ENCODE measurements around the gene NFILZ. TPM values are rescaled to one million over a fixed set of nuclear protein-coding genes. Genes with fewer than 3 reads are reported as not detected.

The NFILZ gene, protein sequence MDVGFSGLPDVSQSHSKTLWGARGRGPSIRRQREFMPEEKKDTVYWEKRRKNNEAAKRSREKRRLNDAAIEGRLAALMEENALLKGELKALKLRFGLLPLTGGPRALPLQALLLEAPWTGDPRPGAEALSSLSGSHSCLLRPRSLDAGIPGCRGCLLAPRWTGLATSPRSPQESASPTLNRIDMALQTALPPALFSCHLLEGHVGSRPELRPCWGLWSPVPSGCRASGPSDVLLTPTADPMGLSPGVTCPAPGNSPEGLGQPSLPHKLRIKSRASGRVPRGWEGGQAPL
- polyA plus RNA-seq (ENCODE audit: insufficient read length in 3 of 3), result not detected

DNA sequence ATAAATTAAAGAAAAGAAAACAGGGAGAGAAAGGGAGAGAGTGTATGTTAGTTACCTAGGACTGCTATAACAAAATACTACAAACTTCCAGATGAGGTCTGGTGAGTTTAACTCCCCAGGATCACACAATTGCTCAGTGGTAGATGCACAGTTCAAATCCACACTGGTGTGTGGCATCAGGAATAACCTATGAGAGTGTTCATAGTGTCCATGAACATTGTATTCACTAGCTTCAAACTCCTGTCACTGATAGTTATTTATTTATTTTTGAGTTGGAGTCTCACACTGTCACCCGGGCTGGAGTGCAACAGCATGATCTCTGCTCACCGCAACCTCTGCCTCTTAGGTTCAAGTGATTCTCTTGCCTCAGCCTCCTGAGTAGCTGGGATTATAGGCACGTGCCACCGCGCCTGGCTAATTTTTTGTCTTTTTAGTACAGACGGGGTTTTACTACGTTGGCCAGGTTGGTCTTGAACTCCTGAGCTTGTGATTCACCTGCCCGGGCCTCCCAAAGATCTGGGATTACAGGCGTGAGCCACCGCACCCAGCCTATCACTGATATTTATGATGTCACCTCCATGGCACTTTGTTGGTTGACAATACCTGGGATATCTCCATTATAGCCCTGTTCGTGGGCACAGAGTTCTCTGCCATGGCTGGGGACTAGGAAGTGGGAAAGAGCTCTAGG lies at the start of gene NFILZ:
Gene NFILZ, plus strand, starts transcription at position 638 of the 688 bp plus-strand sequence. CDS start 46,133 bp downstream, outside the sequence.
- no peak for DNase-seq (ENCODE audit: low read depth in 3 of 3, low spot score in 2 of 3)

DNA sequence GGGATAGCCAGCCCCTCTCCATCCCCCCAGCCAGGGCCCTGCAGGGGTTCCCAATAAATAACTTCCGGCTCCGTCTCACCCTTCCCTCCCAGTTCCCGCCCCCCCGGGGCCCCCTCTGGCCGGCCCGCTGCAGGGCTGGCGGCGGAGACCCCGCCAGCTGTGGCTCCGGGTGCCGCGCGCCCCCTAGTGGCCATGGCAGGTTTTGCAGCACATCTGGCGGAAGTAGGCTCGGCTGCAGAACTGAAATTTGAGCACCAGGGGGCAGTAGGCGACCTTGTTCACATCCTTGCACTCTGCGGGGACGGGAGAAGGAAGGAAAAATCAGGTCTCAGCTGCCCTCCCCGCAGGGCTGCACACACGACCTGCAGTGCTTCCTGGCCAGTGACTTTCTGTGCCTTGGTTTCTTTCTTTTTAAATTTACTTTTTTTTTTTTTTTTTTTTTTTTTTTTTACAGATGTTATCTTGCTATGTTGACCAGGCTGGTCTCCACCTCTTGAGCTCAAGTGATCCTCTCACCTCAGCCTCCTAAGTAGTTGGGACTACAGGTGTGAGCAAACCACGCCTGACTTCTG lies 49.6 kb upstream of the NFILZ start:
- peak; percentile 58 to 65 (median 59) for DNase-seq (ENCODE audit: low read depth in 3 of 3, low spot score in 2 of 3)

DNA sequence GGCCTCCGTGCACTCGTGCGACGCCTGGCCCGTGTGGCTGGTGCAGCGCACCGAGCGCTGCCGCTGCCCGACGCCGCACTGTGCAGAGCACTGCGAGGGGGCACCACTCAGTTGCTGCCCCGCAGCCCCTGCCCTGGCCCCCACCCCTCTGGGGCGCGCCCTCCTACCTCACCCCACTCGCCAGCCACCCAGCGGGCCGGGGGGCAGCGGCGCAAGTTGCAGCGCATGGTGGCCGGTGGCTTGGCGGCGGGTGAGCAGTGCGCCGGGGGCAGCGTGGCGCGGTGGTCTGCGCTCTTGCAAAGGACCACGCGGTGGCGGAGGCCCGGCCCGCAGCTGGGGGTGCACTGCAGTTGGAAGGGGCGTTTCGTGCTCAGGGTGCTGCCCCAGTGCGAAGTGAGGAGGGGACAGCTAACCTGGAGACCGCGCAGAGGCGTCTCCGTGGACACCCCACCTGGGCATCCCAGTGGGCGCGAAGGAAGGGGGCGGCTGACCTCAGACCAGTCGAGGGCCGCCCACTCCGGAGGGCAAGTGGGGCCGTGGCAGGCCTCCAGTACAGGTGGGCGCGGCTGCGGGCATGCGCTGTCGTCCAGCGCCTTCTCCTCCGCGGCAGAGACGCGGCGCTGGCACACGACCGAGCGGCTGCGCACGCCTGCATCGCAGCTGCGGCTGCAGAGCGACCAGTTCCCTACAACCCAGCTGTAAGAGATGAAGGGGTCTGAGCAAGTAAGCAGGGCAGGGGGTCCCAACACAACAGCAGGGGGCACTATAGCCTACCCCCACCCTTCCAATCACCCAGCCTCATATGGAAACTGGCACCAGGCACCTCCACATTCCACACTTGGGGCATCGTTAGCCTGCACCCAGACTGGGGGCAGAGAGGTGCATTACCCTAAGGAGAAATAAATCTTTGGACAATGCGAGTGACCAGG lies 45.2 kb upstream of the NFILZ start:
- DNase-seq (ENCODE audit: low read depth in 3 of 3, low spot score in 2 of 3), result no peak

DNA sequence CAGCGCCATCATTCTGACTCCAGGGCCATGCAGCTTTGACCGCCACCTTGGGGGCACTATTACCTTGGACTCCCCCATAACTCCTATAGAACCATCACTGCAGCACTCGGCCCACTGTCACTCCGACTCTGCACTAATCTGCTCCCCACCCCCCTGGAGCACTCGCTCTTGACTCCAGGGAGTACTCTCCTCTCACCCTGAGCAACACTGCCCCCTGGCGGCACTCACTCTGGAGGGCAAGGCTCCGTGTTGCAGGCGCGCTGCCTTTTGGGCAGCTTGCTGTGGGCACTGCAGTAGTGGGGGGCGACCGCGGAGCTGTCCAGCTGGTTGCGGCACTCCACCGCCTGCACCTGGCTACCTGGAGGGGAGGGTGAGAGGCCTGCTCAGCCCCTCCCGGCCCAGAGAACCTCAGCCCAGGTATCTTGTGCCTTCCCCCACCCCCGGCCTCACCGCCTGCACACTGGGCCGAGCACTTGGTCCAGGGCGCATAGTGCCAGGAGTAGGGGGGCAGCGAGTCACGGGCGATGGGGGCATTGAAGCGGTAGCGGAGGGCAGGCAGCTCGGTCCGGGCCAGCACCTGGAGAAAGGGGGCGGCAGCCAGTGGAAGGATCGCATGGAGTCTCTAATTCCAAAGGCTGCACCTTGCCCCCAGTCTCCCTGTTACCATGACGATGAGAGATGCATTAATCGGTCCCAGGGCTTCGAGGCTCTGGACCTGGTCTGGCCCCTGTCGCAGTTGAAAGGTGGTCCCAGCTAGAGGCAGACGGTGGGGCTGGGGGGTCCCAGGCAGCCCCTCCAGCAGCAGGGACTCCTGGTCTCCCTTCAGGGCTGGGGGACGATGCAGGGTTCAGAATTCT lies 44.3 kb upstream of the NFILZ start:
- DNase-seq (ENCODE audit: low read depth in 3 of 3, low spot score in 2 of 3), result no peak

DNA sequence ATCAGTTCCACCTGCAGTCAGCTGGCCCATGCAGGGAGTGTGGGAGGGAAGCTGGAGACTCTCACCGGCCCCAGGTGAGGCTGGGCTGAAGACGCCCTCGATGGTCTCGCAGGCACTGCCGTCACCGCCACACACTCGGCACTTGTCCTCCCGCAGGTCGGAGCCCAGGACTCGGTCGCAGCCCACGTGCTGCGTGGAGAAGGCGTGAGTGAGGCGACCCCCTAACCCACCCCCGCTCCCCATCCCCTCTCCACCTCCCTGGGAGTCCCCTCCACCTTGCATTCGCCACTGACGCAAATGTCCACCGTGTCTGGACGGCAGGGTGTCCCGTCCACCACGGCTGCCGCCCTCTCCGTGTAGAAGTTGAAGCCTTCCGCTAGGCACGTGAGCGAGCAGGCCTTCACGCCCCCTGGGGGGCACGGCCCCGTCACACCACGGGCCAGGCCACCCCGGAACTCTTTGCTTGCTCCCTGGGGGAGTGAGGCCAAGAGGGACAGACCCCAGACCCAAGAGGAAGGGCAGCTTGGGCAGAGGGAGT lies 41.2 kb upstream of the NFILZ start:
- DNase-seq (ENCODE audit: low read depth in 3 of 3, low spot score in 2 of 3), result no peak

DNA sequence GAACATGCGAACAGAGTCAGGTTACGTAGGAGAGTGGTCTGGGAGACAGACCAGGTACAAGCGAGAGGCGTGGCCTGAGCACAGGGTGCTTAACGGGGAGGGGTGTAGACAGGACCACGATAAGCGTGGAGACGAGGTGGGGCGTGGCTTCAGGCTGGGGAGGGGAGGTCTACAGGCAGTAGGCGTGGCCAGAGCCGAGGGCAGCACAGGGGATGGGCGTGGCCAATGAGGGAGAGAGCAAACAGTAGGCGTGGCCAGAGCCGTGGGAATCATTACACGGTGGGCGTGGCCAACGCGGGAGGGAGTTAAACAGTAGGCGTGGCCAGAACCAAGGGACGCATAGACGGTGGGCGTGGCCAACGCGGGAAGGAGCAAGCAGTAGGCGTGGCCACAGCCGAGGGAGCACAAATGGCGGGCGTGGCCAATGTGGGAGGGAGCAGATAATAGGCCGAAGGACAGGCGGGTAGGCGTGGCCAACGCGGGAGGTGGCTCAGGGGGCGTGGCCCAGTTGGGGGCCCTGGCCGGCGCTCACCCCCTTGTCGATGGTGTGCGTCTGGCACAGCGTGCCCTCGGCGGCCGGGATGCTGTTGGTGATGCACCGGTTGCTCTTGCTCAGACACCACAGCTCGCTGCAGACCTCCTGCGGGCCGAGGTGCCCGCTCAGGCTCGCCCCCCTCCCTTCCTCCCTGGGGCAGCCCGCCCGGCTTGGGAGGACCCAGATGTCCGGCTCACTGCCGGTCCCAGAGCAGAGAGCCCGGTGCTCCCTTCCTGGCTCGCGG lies 38.0 kb upstream of the NFILZ start:
- DNase-seq (ENCODE audit: low read depth in 3 of 3, low spot score in 2 of 3), result peak; percentile 82 to 88 (median 84)

DNA sequence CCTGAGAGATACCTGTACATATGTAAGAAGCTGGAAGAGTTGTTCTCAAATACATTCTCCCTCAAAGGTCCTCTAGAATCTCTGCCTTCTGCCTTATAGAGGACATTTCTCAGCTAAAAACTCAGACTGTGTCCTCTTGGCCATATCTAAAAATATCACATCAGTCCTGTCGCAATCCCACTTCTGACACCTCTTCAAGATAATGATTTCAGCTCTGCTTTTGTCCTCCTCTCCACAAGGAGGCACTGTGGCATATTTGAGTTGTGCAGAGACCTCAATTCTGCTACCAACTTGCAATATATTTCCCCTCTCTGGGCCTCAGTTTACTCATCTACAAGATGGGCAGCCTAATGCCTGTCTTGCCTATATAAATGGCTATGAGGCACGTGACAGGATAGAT lies 36.5 kb upstream of the NFILZ start:
- no peak for DNase-seq (ENCODE audit: low read depth in 3 of 3, low spot score in 2 of 3)

DNA sequence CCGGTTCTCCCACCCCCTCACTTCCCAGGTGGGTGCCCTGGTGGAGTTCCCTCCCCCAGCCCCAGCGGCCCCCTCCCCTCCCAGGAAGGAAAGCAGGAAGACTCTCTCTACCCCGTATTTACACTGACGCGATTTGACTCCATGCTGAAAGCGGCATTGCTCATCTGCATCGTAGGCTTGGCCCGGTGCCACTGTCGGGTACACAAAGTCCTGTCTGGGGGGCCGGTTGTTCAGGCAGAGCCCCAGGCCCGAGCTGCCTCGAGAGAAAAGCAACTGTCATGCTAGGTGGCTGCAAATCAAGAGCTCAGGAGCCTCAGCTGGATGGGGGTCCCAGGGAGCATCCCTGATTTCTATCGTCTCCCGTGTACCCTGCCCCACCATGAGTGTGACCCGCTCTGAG lies 34.8 kb upstream of the NFILZ start:
- no peak for DNase-seq (ENCODE audit: low read depth in 3 of 3, low spot score in 2 of 3)

DNA sequence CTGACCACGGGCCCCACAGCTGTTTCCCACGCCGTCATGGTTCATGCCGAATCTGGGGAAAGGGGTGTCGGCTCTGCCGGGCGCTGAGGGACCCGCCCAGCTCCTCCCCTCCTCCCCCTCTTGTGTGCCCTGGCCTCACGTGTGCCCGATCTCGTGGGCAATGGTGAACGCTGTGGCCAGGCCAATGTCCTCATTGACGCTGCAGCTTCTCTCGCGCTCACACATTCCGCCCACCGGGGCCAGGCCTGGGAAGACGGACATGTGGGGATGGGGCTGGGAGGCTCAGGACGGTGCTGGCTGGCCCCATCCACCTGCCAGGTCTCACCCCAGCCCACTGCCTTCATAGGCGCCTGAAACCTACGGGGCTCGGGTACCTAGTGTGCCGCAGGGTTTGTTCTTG lies 34.3 kb upstream of the NFILZ start:
- DNase-seq (ENCODE audit: low read depth in 3 of 3, low spot score in 2 of 3), result no peak

DNA sequence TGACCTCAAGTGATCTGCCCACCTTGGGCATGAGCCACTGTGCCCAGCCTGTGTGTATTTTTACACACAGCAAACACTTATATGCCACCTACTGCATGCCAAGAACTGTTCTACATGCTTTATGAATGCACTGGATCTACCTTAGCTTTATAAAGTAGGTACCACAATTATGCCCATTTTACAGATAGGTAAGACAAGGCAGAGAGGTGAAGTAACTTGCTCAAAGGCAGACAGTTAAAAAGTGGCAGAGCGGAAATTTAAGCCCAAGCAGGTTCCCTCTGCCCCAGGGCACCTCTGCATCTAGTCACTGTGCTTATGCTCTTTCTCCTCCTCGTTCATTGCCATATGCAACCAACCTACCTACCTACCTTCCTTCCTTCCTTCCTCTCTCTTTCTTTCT lies 30.4 kb upstream of the NFILZ start:
- no peak for DNase-seq (ENCODE audit: low read depth in 3 of 3, low spot score in 2 of 3)

DNA sequence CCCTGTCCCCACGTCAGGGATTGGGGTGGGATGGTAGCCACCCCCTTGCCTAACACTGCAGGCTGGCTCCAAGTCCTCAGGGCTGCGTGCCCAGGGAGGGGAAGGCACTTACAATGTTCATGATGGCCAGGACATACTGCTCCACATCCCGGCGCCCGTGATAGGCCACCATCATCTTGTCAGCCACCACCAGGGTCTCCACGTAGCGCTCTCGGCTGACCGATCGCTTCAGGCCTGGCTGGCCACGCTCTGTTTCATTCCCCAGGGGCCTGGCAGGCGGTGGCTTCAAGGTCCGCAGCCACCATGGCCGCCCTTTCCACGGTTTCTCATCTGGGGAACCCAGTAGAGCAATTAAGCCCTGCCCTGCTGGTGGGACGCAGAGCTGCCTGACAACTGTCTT lies 29.6 kb upstream of the NFILZ start:
- no peak for DNase-seq (ENCODE audit: low read depth in 3 of 3, low spot score in 2 of 3)

DNA sequence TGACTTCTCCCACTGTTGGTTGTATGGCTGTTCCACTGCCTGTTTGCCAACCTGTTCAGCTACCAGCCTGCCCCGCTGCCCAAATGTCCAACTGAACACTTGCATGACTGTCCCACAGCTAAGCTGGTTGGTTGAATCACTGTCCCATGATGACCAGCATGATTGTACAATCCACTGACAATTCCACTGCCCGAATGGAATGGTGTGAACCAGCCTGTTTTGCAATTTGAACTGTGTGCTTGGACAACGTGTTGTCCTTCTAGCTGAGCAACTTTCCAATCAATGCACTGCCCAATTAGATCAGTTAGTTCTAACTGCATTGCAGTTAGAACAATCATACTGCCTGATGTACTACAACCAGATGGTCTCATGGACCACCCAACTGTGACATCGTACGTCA lies 28.6 kb upstream of the NFILZ start:
- no peak for DNase-seq (ENCODE audit: low read depth in 3 of 3, low spot score in 2 of 3)

DNA sequence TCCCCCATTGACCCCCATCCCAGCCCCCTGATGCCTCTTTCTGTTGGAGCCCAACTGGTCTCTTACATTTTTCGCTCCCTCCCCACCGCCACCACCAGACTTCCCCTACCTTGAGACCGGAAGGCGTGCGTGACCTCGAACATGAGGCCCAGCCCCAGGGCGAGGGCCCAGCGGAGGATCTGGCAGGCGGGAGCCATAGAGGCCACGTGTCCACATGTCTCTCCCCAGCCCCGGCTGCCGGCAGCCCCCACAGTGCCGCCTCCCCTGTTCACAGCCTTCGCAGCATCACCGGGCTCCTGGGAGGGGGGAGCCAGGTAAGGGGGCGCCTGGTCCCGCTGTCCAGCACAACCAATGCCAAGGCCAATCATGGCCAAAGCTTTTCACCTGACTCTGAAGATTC lies 24.9 kb upstream of the NFILZ start:
- DNase-seq (ENCODE audit: low read depth in 3 of 3, low spot score in 2 of 3), result no peak

DNA sequence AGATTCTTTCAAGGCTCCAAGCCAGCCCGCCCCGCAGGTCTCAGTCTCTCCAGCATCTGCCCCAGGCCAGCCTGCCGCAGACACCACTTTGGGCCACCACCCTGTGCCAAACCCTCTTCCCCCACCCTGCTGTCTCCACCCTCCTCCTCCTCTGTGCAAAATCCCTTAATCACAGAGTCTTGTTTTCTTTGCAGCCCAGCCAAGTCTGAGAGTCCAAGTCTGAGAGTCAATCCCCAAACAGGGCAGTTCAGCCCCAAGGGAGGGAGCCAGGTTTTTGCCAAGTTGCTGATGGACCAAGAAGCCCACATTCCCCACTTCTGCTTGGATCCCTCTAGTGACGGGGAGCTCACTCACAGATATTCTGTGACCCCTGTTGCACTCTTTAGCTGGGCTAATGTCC lies 23.0 kb upstream of the NFILZ start:
- no peak for DNase-seq (ENCODE audit: low read depth in 3 of 3, low spot score in 2 of 3)

DNA sequence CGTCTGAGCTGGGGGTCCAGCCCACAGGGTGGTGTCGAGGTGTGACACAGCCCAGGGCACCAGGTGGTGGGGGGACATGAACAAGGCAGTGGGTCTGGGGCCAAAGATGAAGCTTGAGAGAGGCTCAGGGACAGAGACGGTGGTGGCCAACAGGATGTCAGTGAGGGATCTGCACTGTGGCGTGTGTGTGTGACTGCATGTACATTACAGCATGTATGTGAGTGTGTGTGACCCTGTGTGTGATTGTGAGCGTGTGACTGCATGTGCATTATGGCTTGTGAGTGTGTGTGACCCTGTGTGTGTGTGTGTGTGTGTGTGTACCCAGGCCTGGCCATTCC lies 21.5 kb upstream of the NFILZ start:
- DNase-seq (ENCODE audit: low read depth in 3 of 3, low spot score in 2 of 3), result no peak

DNA sequence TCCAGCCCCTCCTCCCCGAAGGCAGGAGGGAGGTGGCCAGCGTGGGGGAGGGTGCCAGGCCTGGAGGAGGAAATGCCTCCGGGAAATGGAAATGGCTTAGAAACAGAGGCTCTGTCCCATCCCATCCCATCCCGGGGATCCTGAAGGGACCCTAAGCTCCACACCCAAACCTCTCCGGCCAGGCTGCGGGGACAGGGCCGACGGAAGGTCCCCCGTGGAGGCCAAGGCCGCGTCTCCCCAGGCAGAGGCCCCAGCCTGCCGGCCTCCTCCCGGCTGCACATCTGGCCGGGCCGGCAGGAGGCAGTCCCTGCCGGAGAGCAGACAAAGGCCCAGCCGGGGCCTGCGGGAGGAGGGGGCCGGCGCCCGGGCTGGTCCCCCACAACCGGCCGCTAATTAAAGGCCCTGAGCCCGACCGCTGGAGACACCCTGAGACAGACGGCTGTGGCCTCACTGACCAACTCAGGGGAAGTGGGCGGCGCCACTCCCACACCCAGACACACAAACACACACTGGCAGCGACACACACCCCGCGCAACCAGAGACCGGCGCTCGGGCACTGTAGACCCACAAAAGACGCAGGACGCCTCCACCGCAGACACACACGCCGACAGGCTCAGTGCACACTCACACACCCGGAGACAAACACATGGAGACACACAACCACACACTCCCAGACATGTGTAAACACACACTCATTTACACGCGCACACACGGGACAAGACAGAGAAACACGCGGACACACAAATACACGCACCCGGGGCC lies 21.0 kb upstream of the NFILZ start:
- DNase-seq (ENCODE audit: low read depth in 3 of 3, low spot score in 2 of 3), result no peak

DNA sequence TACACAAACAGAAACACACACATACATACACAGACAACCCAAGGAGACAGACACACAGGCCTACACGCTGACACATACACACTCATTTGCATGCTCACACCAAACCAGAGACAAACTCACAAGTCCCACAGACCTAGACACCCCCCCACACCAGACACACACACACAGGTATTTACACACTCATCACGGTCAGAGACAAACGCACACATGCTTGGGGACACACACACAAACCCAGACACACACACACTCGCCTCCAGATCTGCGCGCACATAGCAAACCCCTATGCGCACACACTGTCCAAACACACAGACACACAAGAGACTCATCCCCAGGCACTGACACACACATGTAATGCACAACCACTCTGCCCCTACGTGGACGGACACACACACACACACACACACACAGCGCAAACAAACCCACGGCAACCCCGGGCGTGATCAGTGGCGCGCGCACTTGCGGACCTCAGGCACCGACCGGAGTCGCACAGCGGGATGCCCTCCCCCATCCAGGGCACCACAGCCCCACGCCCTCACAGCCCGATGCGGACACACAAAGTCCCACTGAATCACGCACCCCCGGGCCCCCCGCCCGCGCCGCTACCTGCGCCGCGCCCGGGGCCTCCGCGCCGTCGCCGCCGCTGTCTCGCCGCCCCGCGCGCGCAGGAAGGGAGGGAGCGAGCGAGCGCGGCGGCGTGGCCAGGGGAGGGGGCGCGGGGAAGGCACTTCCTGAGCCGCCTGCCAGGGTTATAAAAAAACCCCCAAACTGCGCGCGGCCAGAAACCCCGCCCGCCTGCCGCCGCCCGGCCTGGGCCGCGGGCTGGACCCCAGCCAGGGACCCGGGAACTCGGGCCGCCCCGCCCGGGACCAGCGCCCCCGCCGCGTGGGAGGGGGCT lies 20.1 kb upstream of the NFILZ start, which contains the start of gene ADAMTS10:
Gene ADAMTS10, minus strand, starts transcription at position 675 of the 895 bp plus-strand sequence. CDS start 5,005 bp downstream, outside the sequence.
- no peak for DNase-seq (ENCODE audit: low read depth in 3 of 3, low spot score in 2 of 3)

Measured in right renal cortex interstitium (tissue), 3 donors.